OCI-LY3 (cell line): ENCODE data around the gene ACO1.

Source experiments
- CTCF ChIP-seq: fragments of 200-600, 300-600 bp; sonication (generic); IDR thresholded peaks from 2 replicates; pipeline ENCODE4 v1.5.1; 2014; ENCODE audit warnings: antibody characterized with exemption, low read length, low read depth
- EZH2phosphoT487 ChIP-seq: fragments of 200-600 bp; shearing (Covaris generic); IDR thresholded peaks from 2 replicates; pipeline ENCODE4 v1.6.1; 2018; ENCODE audit warnings: antibody characterized with exemption, mixed run types, low read depth

GRCh38 chr9:32394381-32395049 lies 10.1 kb downstream of the ACO1 start:
- TF ChIP-seq CTCF (no peak), EZH2phosphoT487 (no peak)
